ENCODE results near the gene TMCO2. TPM values are rescaled to one million over a fixed set of nuclear protein-coding genes. Genes with fewer than 3 reads are reported as not detected.

The TMCO2 gene
- total RNA-seq, 3 donors from 2014 or later = not detected

- no peaks in the 10 kb centered on the region for H3K36me3 ChIP-seq (ENCODE audit: low read depth)
- H3K9me3 ChIP-seq = no peaks in the 10 kb centered on the region
- peak within 1 kb of the TSS; percentile 73 for H3K4me3 ChIP-seq
- intact Hi-C loops (cut with DNase I, micrococcal nuclease) = loop anchor here in 1 of 2 donors (10.0 kb wide), 1 partner anchor 93 kb away; the partner anchor contains the start of gene RLF
- H3K4me1 ChIP-seq (ENCODE audit: low read depth) = peaks cover 8% of the 10 kb centered on the region
- no peak for TF ChIP-seq CTCF (IDR thresholded peaks at IDR 0.05)
- DNase-seq (peak; percentile 95 to 97 (median 95)), ATAC-seq (peak; percentile 99)
Observed at GRCh38 chr1:40257688-40258444, 10.1 kb downstream of the TMCO2 start, which contains the start of gene ZMPSTE24. Gene ZMPSTE24, plus strand, starts transcription at chr1:40258236. Its CDS starts 36 bp downstream, at chr1:40258272.

- intact Hi-C loops (cut with DNase I, micrococcal nuclease) = loop anchor here in 1 of 2 donors (10.0 kb wide), 1 partner anchor 94 kb away; the partner anchor contains the start of gene RLF
- Histone ChIP-seq H3K9me3 (no peaks in the 10 kb centered on the region), H3K4me1 (ENCODE audit: low read depth) (peaks cover 8% of the 10 kb centered on the region), H3K36me3 (ENCODE audit: low read depth) (no peaks in the 10 kb centered on the region), H3K4me3 (peak overlapping the region; percentile 73)
- ATAC-seq (no peak), DNase-seq (no peak)
- TF ChIP-seq CTCF (IDR thresholded peaks at IDR 0.05) = no peak
Observed at GRCh38 chr1:40258445-40258769, 10.7 kb downstream of the TMCO2 start.

GRCh38 chr1:40264354-40264781 lies 16.6 kb downstream of the TMCO2 start:
- DNase-seq (no peak), ATAC-seq (no peak)
- TF ChIP-seq CTCF (IDR thresholded peaks at IDR 0.05) = no peak
- H3K9me3 ChIP-seq = no peaks in the 10 kb centered on the region
- no peaks in the 10 kb centered on the region for H3K36me3 ChIP-seq (ENCODE audit: low read depth)
- H3K4me1 ChIP-seq (ENCODE audit: low read depth) = no peaks in the 10 kb centered on the region
- intact Hi-C loops (cut with DNase I, micrococcal nuclease) = no loop called here
- no peak overlapping the region for H3K4me3 ChIP-seq

- DNase-seq = no peak
- TF ChIP-seq CTCF (IDR thresholded peaks at IDR 0.05) = no peak
- no peaks in the 10 kb centered on the region for H3K4me1 ChIP-seq (ENCODE audit: low read depth)
- intact Hi-C loops (cut with DNase I, micrococcal nuclease) = no loop called here
- no peak overlapping the region for H3K4me3 ChIP-seq
- ATAC-seq = no peak
- H3K36me3 ChIP-seq (ENCODE audit: low read depth) = peaks cover 7% of the 10 kb centered on the region
- H3K9me3 ChIP-seq = no peaks in the 10 kb centered on the region
Observed at GRCh38 chr1:40265298-40265697, 17.6 kb downstream of the TMCO2 start.

- Histone ChIP-seq H3K4me3 (no peak overlapping the region), H3K4me1 (ENCODE audit: low read depth) (no peaks in the 10 kb centered on the region), H3K9me3 (no peaks in the 10 kb centered on the region), H3K36me3 (ENCODE audit: low read depth) (peaks cover 9% of the 10 kb centered on the region)
- TF ChIP-seq CTCF (IDR thresholded peaks at IDR 0.05) = no peak
- intact Hi-C loops (cut with DNase I, micrococcal nuclease) = no loop called here
- no peak for DNase-seq
- ATAC-seq = no peak
Observed at GRCh38 chr1:40265919-40266318, 18.2 kb downstream of the TMCO2 start.

Measured in mucosa of descending colon (tissue), 3 donors.